GM12878 (cell line): ENCODE results near the gene PANK1. TPM values are rescaled to one million over a fixed set of nuclear protein-coding genes. Genes with fewer than 3 reads are reported as not detected.

Source experiments
- ATF3 ChIP-seq: IDR thresholded peaks from 2 replicates; pipeline ENCODE4 v1.6.1; 2011; ENCODE audit warnings: low read depth, mild to moderate bottlenecking, low read length, moderate library complexity, borderline replicate concordance; ENCODE audit errors: extremely low read depth
- E4F1 ChIP-seq: fragments of 450-650 bp; IDR thresholded peaks from 2 replicates; pipeline ENCODE4 v1.6.1; 2018; ENCODE audit warnings: borderline replicate concordance, mild to moderate bottlenecking; ENCODE audit not compliant: partially characterized antibody
- EGR1 ChIP-seq, 2 experiments: IDR thresholded peaks; 1 replicate in 1 of 2; 2 replicates in 1 of 2; pipeline ENCODE4 v1.6.1; 2011 to 2012; ENCODE audit warnings: low read depth in 2 of 2, low read length in 2 of 2, borderline replicate concordance in 1 of 2, mild to moderate bottlenecking in 1 of 2, moderate library complexity in 1 of 2
- JUND ChIP-seq: IDR thresholded peaks from 2 replicates; pipeline ENCODE4 v1.6.1; 2012; ENCODE audit warnings: low read depth, mild to moderate bottlenecking, low read length, improper control_type of control experiment, moderate library complexity
- LARP7 ChIP-seq: fragments of 450-650 bp; IDR thresholded peaks from 2 replicates; pipeline ENCODE4 v1.6.1; 2017; ENCODE audit warnings: mild to moderate bottlenecking
- MEF2A ChIP-seq: IDR thresholded peaks from 2 replicates; pipeline ENCODE4 v1.6.1; 2011; ENCODE audit warnings: low read depth, mild to moderate bottlenecking, low read length, moderate library complexity; ENCODE audit not compliant: insufficient read depth
- NFYA ChIP-seq: IDR thresholded peaks from 2 replicates; pipeline ENCODE4 v1.6.1; 2011; ENCODE audit warnings: low read depth, mild to moderate bottlenecking, low read length, improper control_type of control experiment, borderline replicate concordance
- NR2C1 ChIP-seq: fragments of 450-650 bp; IDR thresholded peaks from 2 replicates; pipeline ENCODE4 v1.6.1; 2017; ENCODE audit warnings: antibody characterized with exemption, mild to moderate bottlenecking, moderate library complexity
- PBX3 ChIP-seq: IDR thresholded peaks from 2 replicates; pipeline ENCODE4 v1.6.1; 2011; ENCODE audit warnings: mild to moderate bottlenecking, low read depth, low read length, moderate library complexity; ENCODE audit not compliant: insufficient replicate concordance
- PKNOX1 ChIP-seq: fragments of 450-650 bp; IDR thresholded peaks from 2 replicates; pipeline ENCODE4 v1.6.1; 2016; ENCODE audit warnings: mild to moderate bottlenecking
- POLR2A ChIP-seq: IDR thresholded peaks from 2 replicates; pipeline ENCODE4 v1.6.1; 2011; ENCODE audit warnings: low read depth, mild to moderate bottlenecking, low read length
- RB1 ChIP-seq: fragments of 450-650 bp; formaldehyde crosslinking; IDR thresholded peaks from 2 replicates; pipeline ENCODE4 v1.6.1; 2017; ENCODE audit warnings: mild to moderate bottlenecking, borderline replicate concordance
- SIX5 ChIP-seq: IDR thresholded peaks from 2 replicates; pipeline ENCODE4 v1.6.1; 2011; ENCODE audit warnings: mild to moderate bottlenecking, low read depth, low read length, moderate library complexity; ENCODE audit not compliant: severe bottlenecking
- STAT3 ChIP-seq: IDR thresholded peaks from 2 replicates; pipeline ENCODE4 v1.6.1; 2011; ENCODE audit warnings: low read depth, low read length, improper control_type of control experiment
- TARDBP ChIP-seq: IDR thresholded peaks from 2 replicates; pipeline ENCODE4 v1.6.1; 2016; ENCODE audit warnings: borderline replicate concordance
- ZSCAN29 ChIP-seq: fragments of 450-650 bp; IDR thresholded peaks from 2 replicates; pipeline ENCODE4 v1.6.1; 2017; ENCODE audit warnings: mild to moderate bottlenecking, moderate library complexity
- polyA plus RNA-seq, 11 experiments: library from polyadenylated mRNA; depleted of rRNA in 4 of 11; unstranded in 6 of 11; stranded (reverse) in 5 of 11; fragments of >200 nt; fragmentation: Nextera tagmentation in 4 of 11; fragmentation: Illumina TruSeq in 1 of 11; extraction: Ambion mirVana in 4 of 11; extraction: Trizol in 1 of 11; gene quantifications; 1 replicate in 1 of 11; 2 replicates in 10 of 11; pipeline versions ENCODE4 v1.2.1 to v1.2.3, GENCODE V29; 2011 to 2016; ENCODE audit warnings: inconsistent platforms in 2 of 11, missing spikeins in 2 of 11, low read depth in 1 of 11
- total RNA-seq, 4 experiments: library from RNA; depleted of rRNA in 3 of 4; stranded (reverse); fragments of >200 nt in 3 of 4; fragmentation: Illumina TruSeq in 1 of 4; extraction: Trizol in 1 of 4; gene quantifications; 2 replicates each; pipeline versions ENCODE4 v1.2.1 to v1.2.3, GENCODE V29; 2013 to 2021
- TF ChIP-seq, protein P1 (sequence below): fragments of 450-650 bp; IDR thresholded peaks from 2 replicates; pipeline ENCODE4 v1.6.1; 2017; ENCODE audit warnings: mild to moderate bottlenecking, low read depth, inconsistent platforms; ENCODE audit not compliant: poor library complexity, severe bottlenecking
- TF ChIP-seq, protein P2 (sequence below): fragments of 450-650 bp; formaldehyde crosslinking; IDR thresholded peaks from 2 replicates; pipeline ENCODE4 v1.4.0; 2022; ENCODE audit warnings: mild to moderate bottlenecking, moderate library complexity

The PANK1 gene
- total and polyA plus RNA-seq, 10 of the 15 experiments (the other 5 are each of a cell fraction or from before 2014, with no cell fraction given) = 1.9 to 10.6 (median 5.8) TPM

DNA sequence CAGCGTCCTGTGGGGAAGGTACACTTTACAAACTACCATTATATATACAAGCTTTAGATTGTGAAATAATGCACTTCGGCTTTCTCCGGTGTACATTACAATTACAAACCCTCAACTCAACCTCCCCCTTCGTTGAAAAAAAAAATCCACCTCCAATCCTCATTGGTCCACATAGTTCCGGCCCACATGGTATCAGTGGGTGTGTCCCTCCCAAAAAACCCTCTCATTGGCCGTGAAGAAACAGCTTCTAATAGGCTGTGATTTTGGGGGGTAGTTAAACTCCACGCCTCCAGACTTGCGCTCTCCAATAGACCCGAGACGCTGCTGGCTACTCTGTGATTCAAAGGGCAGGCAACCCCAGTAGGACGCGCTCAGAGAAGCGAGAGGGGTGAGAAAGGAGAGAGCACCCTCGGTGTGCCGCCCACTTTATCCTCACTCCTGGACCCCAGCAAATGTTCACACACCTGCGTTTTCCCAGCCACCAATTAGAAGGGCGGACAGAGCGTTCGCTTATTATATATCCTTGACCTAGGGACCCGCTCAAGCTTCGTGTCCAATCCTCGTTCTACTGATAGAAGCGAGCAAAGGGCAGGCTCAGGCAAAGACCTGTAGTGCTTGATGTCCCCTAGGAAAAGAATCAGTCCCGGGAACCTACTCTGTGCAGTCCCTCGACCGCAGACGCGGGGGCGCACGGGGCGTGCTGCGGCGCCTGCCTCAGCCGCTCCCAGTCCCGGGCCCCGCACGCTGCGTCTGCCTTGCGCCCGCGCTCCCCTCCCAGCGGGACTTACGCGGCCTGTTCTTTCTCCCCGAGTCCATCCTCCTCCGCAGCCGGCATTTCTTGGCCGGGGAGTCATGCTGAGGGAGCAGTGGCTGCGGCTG is 991 bp downstream of the PANK1 start (continued):
- TF ChIP-seq NR2C1 (no peak), E4F1 (no peak), MEF2A (no peak), JUND (no peak), STAT3 (no peak), PBX3 (no peak), TARDBP (no peak), PKNOX1 (no peak), EGR1 (IDR thresholded peaks at IDR 0.05; ENCODE audit: borderline replicate concordance in 1 of 2, low read depth in 2 of 2, low read length in 2 of 2) (peak in 1 of 2 experiments; percentile 78; a peak in 2 of 3 replicates), RB1 (no peak), ZSCAN29 (no peak), LARP7 (no peak), POLR2A (peak; percentile 94), ATF3 (no peak), NFYA (no peak), SIX5 (no peak)
- TF ChIP-seq, protein P1, sequence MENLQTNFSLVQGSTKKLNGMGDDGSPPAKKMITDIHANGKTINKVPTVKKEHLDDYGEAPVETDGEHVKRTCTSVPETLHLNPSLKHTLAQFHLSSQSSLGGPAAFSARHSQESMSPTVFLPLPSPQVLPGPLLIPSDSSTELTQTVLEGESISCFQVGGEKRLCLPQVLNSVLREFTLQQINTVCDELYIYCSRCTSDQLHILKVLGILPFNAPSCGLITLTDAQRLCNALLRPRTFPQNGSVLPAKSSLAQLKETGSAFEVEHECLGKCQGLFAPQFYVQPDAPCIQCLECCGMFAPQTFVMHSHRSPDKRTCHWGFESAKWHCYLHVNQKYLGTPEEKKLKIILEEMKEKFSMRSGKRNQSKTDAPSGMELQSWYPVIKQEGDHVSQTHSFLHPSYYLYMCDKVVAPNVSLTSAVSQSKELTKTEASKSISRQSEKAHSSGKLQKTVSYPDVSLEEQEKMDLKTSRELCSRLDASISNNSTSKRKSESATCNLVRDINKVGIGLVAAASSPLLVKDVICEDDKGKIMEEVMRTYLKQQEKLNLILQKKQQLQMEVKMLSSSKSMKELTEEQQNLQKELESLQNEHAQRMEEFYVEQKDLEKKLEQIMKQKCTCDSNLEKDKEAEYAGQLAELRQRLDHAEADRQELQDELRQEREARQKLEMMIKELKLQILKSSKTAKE = peak; percentile 57
- TF ChIP-seq, protein P2, sequence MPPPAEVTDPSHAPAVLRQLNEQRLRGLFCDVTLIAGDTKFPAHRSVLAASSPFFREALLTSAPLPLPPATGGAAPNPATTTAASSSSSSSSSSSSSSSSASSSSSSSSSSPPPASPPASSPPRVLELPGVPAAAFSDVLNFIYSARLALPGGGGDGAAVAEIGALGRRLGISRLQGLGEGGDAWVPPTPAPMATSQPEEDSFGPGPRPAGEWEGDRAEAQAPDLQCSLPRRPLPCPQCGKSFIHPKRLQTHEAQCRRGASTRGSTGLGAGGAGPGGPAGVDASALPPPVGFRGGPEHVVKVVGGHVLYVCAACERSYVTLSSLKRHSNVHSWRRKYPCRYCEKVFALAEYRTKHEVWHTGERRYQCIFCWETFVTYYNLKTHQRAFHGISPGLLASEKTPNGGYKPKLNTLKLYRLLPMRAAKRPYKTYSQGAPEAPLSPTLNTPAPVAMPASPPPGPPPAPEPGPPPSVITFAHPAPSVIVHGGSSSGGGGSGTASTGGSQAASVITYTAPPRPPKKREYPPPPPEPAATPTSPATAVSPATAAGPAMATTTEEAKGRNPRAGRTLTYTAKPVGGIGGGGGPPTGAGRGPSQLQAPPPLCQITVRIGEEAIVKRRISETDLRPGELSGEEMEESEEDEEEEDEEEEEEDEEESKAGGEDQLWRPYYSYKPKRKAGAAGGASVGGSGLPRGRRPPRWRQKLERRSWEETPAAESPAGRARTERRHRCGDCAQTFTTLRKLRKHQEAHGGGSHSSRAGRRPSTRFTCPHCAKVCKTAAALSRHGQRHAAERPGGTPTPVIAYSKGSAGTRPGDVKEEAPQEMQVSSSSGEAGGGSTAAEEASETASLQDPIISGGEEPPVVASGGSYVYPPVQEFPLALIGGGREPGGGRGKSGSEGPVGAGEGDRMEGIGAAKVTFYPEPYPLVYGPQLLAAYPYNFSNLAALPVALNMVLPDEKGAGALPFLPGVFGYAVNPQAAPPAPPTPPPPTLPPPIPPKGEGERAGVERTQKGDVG = no peak
